IMR-90 (cell line): ENCODE measurements around the gene CDH15. TPM values are rescaled to one million over a fixed set of nuclear protein-coding genes. Genes with fewer than 3 reads are reported as not detected.

Source experiments
- ATAC-seq: fragments of 200-7000 bp; cut with Tn5 transposase; 2 replicates; pipeline ENCODE4 v1.9.1; 2020; ENCODE audit warnings: low read depth, mild to moderate bottlenecking, moderate library complexity
- BruUV-seq: library from RNA; stranded (reverse); fragments of 400-500 nt; replicated peaks from 2 replicates; lab custom pipeline; 2021; lab: Mats Ljungman, UMichigan
- CTCF ChIA-PET: fragments of 300-600 bp; formaldehyde crosslinking; extraction: SDS; loops from one replicate; lab custom pipeline; 2021; ENCODE audit warnings: antibody characterized with exemption; lab: Yijun Ruan, JAX
- POLR2A ChIA-PET: fragments of 300-600 bp; sonication (Branson Sonifier 250); formaldehyde crosslinking; loops from one replicate; lab custom pipeline; 2022; ENCODE audit warnings: antibody characterized with exemption; ENCODE audit not compliant: unreplicated experiment; lab: Charles Lee
- DNase-seq: peaks from one replicate; pipeline ENCODE4 v3.0.0; 2013
- H2AFZ ChIP-seq: replicated peaks from 2 replicates; pipeline ENCODE3; 2013; ENCODE audit warnings: low read length, mild to moderate bottlenecking; ENCODE audit not compliant: poor library complexity
- H2AK5ac ChIP-seq: 2 replicates; pipeline ENCODE4 v1.6.1; 2013; ENCODE audit warnings: low read depth, low read length, inconsistent platforms
- H2AK9ac ChIP-seq: replicated peaks from 2 replicates; pipeline ENCODE3; 2013; ENCODE audit warnings: mild to moderate bottlenecking, low read depth, low read length, moderate library complexity; ENCODE audit not compliant: poor library complexity
- H2BK120ac ChIP-seq: 2 replicates; pipeline ENCODE4 v1.6.1; 2013; ENCODE audit warnings: low read depth, low read length, inconsistent platforms
- H2BK15ac ChIP-seq: 3 replicates; pipeline ENCODE4 v1.6.1; 2013; ENCODE audit warnings: low read depth, low read length, inconsistent platforms
- H2BK20ac ChIP-seq: 2 replicates; pipeline ENCODE4 v1.6.1; 2013; ENCODE audit warnings: low read depth, mild to moderate bottlenecking, inconsistent platforms, low read length, moderate library complexity
- H2BK5ac ChIP-seq: 2 replicates; pipeline ENCODE4 v1.6.1; 2013; ENCODE audit warnings: mild to moderate bottlenecking, low read depth, low read length, inconsistent platforms; ENCODE audit not compliant: poor library complexity, severe bottlenecking
- H3K14ac ChIP-seq: replicated peaks from 2 replicates; pipeline ENCODE4 v1.6.1; 2013; ENCODE audit warnings: low read depth, low read length, inconsistent platforms
- H3K18ac ChIP-seq: 2 replicates; pipeline ENCODE4 v1.6.1; 2013; ENCODE audit warnings: low read depth, low read length, control low read depth
- H3K23ac ChIP-seq: 2 replicates; pipeline ENCODE4 v1.6.1; 2013; ENCODE audit warnings: low read depth, low read length, inconsistent platforms
- H3K27ac ChIP-seq: 2 replicates; pipeline ENCODE4 v1.5.1; 2013; ENCODE audit warnings: mild to moderate bottlenecking, control low read depth, low read length; ENCODE audit not compliant: insufficient read depth
- H3K27me3 ChIP-seq: 2 replicates; pipeline ENCODE4 v1.6.1; 2013; ENCODE audit warnings: low read length; ENCODE audit not compliant: control insufficient read depth, insufficient read depth
- H3K36me3 ChIP-seq: 2 replicates; pipeline ENCODE4 v1.6.1; 2013; ENCODE audit warnings: low read length, mixed read lengths; ENCODE audit not compliant: control insufficient read depth, insufficient read depth
- H3K4ac ChIP-seq: 2 replicates; pipeline ENCODE4 v1.6.1; 2013; ENCODE audit warnings: low read depth, low read length, inconsistent platforms
- H3K4me1 ChIP-seq: 2 replicates; pipeline ENCODE4 v1.6.1; 2013; ENCODE audit warnings: low read length, mixed read lengths; ENCODE audit not compliant: control insufficient read depth, insufficient read depth
- H3K4me2 ChIP-seq: 2 replicates; pipeline ENCODE4 v1.6.1; 2013; ENCODE audit warnings: low read depth, mild to moderate bottlenecking, control low read depth, low read length, moderate library complexity
- H3K4me3 ChIP-seq: 2 replicates; pipeline ENCODE4 v1.5.1; 2013; ENCODE audit warnings: low read depth, mild to moderate bottlenecking, control low read depth, low read length, moderate library complexity; ENCODE audit not compliant: insufficient read depth
- H3K56ac ChIP-seq: 2 replicates; pipeline ENCODE4 v1.6.1; 2013; ENCODE audit warnings: low read length, inconsistent platforms; ENCODE audit not compliant: insufficient read depth; ENCODE audit errors: extremely low read depth
- H3K79me1 ChIP-seq, 2 experiments: 2 replicates each; pipeline ENCODE4 v1.6.1; 2013; ENCODE audit warnings: low read length in 2 of 2, inconsistent platforms in 1 of 2, low read depth in 1 of 2
- H3K9ac ChIP-seq: 2 replicates; pipeline ENCODE4 v1.6.1; 2013; ENCODE audit warnings: low read depth, low read length, control low read depth
- H3K9me1 ChIP-seq: 2 replicates; pipeline ENCODE4 v1.6.1; 2013; ENCODE audit warnings: low read length, inconsistent platforms; ENCODE audit not compliant: insufficient read depth
- H3K9me3 ChIP-seq: 2 replicates; pipeline ENCODE4 v1.6.1; 2013; ENCODE audit warnings: low read length; ENCODE audit not compliant: control insufficient read depth, insufficient read depth
- H4K20me1 ChIP-seq: 2 replicates; pipeline ENCODE4 v1.6.1; 2013; ENCODE audit warnings: low read length, inconsistent platforms; ENCODE audit not compliant: insufficient read depth
- H4K5ac ChIP-seq: 2 replicates; pipeline ENCODE4 v1.6.1; 2013; ENCODE audit warnings: mild to moderate bottlenecking, low read depth, low read length, control low read depth
- H4K8ac ChIP-seq, 2 experiments: 2 replicates each; pipeline ENCODE4 v1.6.1; 2013; ENCODE audit warnings: low read depth in 2 of 2, low read length in 2 of 2, control low read depth in 1 of 2, inconsistent platforms in 1 of 2
- H4K91ac ChIP-seq: 2 replicates; pipeline ENCODE4 v1.6.1; 2013; ENCODE audit warnings: low read depth, low read length, inconsistent platforms; ENCODE audit not compliant: insufficient read depth
- CEBPB ChIP-seq: IDR thresholded peaks from 2 replicates; pipeline ENCODE4 v1.6.1; 2012; ENCODE audit warnings: low read depth, low read length, improper control_type of control experiment
- FOS ChIP-seq: fragments of 150-350 bp; IDR thresholded peaks from 2 replicates; pipeline ENCODE4 v1.6.1; 2016; ENCODE audit warnings: low read depth, low read length
- MAFK ChIP-seq: IDR thresholded peaks from 2 replicates; pipeline ENCODE4 v1.6.1; 2012; ENCODE audit warnings: low read depth, low read length, improper control_type of control experiment
- MAZ ChIP-seq: IDR thresholded peaks from 2 replicates; pipeline ENCODE4 v1.6.1; 2012; ENCODE audit warnings: low read depth, mild to moderate bottlenecking, low read length, improper control_type of control experiment, moderate library complexity, borderline replicate concordance
- MXI1 ChIP-seq: IDR thresholded peaks from 2 replicates; pipeline ENCODE4 v1.6.1; 2012; ENCODE audit warnings: low read depth, mild to moderate bottlenecking, low read length, moderate library complexity, borderline replicate concordance
- NFE2L2 ChIP-seq: fragments of 150-350 bp; IDR thresholded peaks from 2 replicates; pipeline ENCODE4 v1.6.1; 2016; ENCODE audit warnings: low read depth, mild to moderate bottlenecking, low read length
- RCOR1 ChIP-seq: IDR thresholded peaks from 2 replicates; pipeline ENCODE4 v1.6.1; 2012; ENCODE audit warnings: mild to moderate bottlenecking, low read length, improper control_type of control experiment; ENCODE audit not compliant: insufficient replicate concordance
- WGBS, 2 experiments: methylation state at CpG; one replicate each; pipeline versions ENCODE4 v1.1.5 to v1.1.7; 2013; ENCODE audit warnings: missing lambda C conversion rate in 2 of 2; ENCODE audit not compliant: insufficient read length in 1 of 2; ENCODE audit errors: extremely low coverage in 2 of 2; 5-methylcytosine and 5-hydroxymethylcytosine counted together
- dilution Hi-C: fragments of 300-500 bp; cut with HindIII; formaldehyde crosslinking; loops from one replicate; pipeline ENCODE4 v1.14.3; 2018; ENCODE audit warnings: low sequenced_read_pairs; ENCODE audit not compliant: unreplicated experiment
- in situ Hi-C: fragments of 300-500 bp; cut with MboI; formaldehyde crosslinking; loops from 3 replicates; pipeline ENCODE4 v1.14.3; 2019; ENCODE audit warnings: low sequenced_read_pairs, inconsistent platforms, mixed read lengths
- intact Hi-C: fragments of 100-400 bp; cut with micrococcal nuclease; formaldehyde crosslinking; loops from 2 replicates; pipeline ENCODE4 v1.10.0; 2022
- polyA plus RNA-seq, 3 experiments: library from polyadenylated mRNA; depleted of rRNA; stranded (reverse); fragments of >200 nt; gene quantifications; 2 replicates each; pipeline ENCODE4 v1.2.3, GENCODE V29; 2012; ENCODE audit warnings: low replicate concordance in 1 of 3
- total RNA-seq: library from RNA; depleted of rRNA; stranded (reverse); fragments of >200 nt; gene quantifications from 2 replicates; pipeline ENCODE4 v1.2.3, GENCODE V29; 2012
- TF ChIP-seq, protein P1 (sequence below): conservative IDR thresholded peaks from 2 replicates; pipeline ENCODE4 v1.5.1; 2012; ENCODE audit warnings: mild to moderate bottlenecking, low read depth, low read length, improper control_type of control experiment
- TF ChIP-seq, protein P2 (sequence below): fragments of 150-350 bp; IDR thresholded peaks from 2 replicates; pipeline ENCODE4 v1.6.1; 2016; ENCODE audit warnings: low read depth, mild to moderate bottlenecking, low read length, moderate library complexity, borderline replicate concordance
- TF ChIP-seq, protein P3 (sequence below): fragments of 150-350 bp; IDR thresholded peaks from 2 replicates; pipeline ENCODE4 v1.6.1; 2017; ENCODE audit warnings: mild to moderate bottlenecking, antibody characterized with exemption, low read length, low read depth

The CDH15 gene
- total and polyA plus RNA-seq, 2 of the 4 experiments (the other 2 are of a cell fraction) = 0.18 to 0.62 TPM

DNA sequence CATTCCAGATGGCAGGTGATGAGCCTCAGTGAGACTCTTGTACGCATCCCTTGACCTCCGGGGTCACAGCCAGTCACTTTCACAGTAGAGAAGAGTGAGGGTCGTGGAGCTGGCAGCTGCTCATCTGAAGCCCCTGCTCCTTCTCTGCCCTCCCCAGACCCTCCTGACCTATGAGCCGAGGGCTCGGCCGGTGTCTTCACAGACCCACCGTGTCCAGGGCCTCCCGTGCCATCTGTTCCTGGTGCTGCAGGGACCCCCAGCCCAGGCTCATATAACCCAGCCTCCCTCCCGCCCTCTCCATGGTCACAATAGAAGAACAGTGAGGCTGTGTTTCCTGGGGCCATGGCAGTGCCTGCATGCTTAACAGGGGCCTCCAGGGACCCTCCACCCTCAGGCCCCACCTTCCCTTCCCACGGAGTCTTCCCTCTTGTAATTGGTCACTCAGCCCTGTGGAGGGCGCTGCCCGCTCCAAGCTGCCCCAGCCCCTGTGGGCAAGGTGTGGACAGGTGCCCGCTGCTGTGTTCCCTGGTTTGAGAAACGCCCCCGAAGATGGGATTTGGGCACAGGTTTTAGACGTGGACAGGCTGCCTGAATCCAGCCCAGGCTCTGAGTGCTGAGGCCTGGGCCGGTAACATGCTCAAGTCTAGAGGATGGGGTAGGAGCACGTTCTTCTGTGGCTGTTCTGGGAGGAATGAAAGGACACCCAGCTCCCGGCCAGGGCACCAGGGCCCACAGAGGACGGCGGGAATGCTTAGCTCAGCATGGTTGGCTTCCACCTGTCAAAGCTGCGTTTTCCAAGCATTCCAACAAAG, 39.1 kb upstream of the CDH15 start (continued):
- no peak for TF ChIP-seq FOS

DNA sequence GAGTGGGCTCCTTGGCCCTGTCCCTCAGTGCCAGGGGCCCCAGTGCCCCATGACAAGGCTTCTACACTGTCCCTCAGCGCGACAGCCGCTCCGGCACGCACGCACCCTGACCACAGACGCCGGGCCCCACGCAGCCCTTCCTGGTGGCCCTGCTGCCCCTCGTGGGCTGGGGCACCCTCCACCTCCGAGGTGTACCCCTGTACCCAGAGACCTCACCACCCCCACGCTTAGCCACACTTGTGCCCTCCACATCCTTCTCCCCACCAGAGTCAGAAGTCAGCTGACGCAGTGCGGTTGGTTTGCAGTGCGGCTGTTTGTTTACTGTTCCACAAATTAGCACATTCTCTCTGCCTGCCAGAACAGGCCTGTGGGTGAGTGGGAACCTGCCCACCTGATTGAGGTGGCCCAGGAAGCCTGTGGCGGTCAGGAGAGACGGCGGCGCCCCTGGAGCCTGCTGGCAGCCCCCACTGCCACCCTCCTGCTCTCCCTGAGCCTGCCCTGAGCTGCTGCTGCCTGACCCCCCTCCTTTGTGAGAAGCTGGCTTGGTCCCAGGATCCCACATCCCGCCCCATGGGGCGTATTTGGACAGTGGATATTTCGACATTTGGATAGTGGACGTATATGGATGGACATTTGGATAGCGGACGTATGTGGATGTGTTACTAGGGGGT, 38.0 kb upstream of the CDH15 start:
- Histone ChIP-seq H3K4me1 (no peaks in the 10 kb centered on the region), H2BK15ac (no peak overlapping the region), H4K20me1 (no peaks in the 10 kb centered on the region; the same call in 1 of the 2 replicates), H2AK5ac (no peak overlapping the region), H3K79me1 (peaks cover 0 to 8% of the 10 kb centered on the region in 2 experiments; a peak in 2 of 4 replicates), H3K14ac (no peak overlapping the region), H3K56ac (no peak overlapping the region), H3K9me3 (no peaks in the 10 kb centered on the region), H4K91ac (no peak overlapping the region), H3K4ac (no peak overlapping the region), H3K23ac (no peak overlapping the region), H3K27me3 (no peaks in the 10 kb centered on the region), H3K9me1 (no peaks in the 10 kb centered on the region), H3K4me3 (no peak overlapping the region), H2AFZ (peak overlapping the region; percentile 3), H3K4me2 (no peak overlapping the region), H3K9ac (no peak overlapping the region), H2BK20ac (no peak overlapping the region), H3K18ac (no peak overlapping the region), H2AK9ac (no peak overlapping the region), H4K5ac (no peak overlapping the region), H4K8ac (no peak overlapping the region), H3K36me3 (peaks cover 36% of the 10 kb centered on the region; the same call in 1 of the 2 replicates), H2BK120ac (no peak overlapping the region), H3K27ac (no peak overlapping the region), H2BK5ac (no peak overlapping the region)
- in situ Hi-C loops = no loop called here
- no TSS peak for BruUV-seq
- WGBS, 2 experiments = 92% methylated on average over 2 of the region's 25 CpGs; no CpG with 5 or more reads in 1 of the 2 experiments
- dilution Hi-C loops = no loop called here
- ATAC-seq = no peak
- no peak for DNase-seq
- POLR2A ChIA-PET = no interaction called here
- CTCF ChIA-PET = no interaction called here
- intact Hi-C loops = no loop called here
- no peak for TF ChIP-seq CEBPB
- no peak for TF ChIP-seq MAFK
- no peak for TF ChIP-seq FOS
- TF ChIP-seq, protein P1, sequence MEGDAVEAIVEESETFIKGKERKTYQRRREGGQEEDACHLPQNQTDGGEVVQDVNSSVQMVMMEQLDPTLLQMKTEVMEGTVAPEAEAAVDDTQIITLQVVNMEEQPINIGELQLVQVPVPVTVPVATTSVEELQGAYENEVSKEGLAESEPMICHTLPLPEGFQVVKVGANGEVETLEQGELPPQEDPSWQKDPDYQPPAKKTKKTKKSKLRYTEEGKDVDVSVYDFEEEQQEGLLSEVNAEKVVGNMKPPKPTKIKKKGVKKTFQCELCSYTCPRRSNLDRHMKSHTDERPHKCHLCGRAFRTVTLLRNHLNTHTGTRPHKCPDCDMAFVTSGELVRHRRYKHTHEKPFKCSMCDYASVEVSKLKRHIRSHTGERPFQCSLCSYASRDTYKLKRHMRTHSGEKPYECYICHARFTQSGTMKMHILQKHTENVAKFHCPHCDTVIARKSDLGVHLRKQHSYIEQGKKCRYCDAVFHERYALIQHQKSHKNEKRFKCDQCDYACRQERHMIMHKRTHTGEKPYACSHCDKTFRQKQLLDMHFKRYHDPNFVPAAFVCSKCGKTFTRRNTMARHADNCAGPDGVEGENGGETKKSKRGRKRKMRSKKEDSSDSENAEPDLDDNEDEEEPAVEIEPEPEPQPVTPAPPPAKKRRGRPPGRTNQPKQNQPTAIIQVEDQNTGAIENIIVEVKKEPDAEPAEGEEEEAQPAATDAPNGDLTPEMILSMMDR = no peak
- TF ChIP-seq RCOR1 = no peak
- TF ChIP-seq MXI1 = no peak
- TF ChIP-seq, protein P2, sequence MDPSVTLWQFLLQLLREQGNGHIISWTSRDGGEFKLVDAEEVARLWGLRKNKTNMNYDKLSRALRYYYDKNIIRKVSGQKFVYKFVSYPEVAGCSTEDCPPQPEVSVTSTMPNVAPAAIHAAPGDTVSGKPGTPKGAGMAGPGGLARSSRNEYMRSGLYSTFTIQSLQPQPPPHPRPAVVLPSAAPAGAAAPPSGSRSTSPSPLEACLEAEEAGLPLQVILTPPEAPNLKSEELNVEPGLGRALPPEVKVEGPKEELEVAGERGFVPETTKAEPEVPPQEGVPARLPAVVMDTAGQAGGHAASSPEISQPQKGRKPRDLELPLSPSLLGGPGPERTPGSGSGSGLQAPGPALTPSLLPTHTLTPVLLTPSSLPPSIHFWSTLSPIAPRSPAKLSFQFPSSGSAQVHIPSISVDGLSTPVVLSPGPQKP = no peak
- TF ChIP-seq MAZ = no peak
- TF ChIP-seq, protein P3, sequence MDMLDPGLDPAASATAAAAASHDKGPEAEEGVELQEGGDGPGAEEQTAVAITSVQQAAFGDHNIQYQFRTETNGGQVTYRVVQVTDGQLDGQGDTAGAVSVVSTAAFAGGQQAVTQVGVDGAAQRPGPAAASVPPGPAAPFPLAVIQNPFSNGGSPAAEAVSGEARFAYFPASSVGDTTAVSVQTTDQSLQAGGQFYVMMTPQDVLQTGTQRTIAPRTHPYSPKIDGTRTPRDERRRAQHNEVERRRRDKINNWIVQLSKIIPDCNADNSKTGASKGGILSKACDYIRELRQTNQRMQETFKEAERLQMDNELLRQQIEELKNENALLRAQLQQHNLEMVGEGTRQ = no peak
- no peak for TF ChIP-seq NFE2L2
